ENCODE results near the gene ATP5PD.

- TF ChIP-seq CTCF (IDR thresholded peaks at IDR 0.05; ENCODE audit: low read length) (peak; percentile 14; the same call in 1 of the 2 replicates), EZH2 (optimal IDR thresholded peaks at IDR 0.05; ENCODE audit: low read depth, low read length) (no peak)
Observed at GRCh38 chr17:75034236-75034908, 12.4 kb downstream of the ATP5PD start.
